Gastrocnemius medialis (tissue), 4 donors: Measurements from ENCODE around the gene PLD2.

Source experiments
- CTCF ChIP-seq, 5 experiments: fragments of 450-650 bp in 3 of 5; fragments of 200-600 bp in 2 of 5; sonication (generic) in 2 of 5; IDR thresholded peaks in 4 of 5; conservative IDR thresholded peaks in 1 of 5; 1 replicate in 4 of 5; 2 replicates in 1 of 5; pipeline ENCODE4 v1.5.1; 2016 to 2019; ENCODE audit warnings: antibody characterized with exemption in 5 of 5, mild to moderate bottlenecking in 3 of 5, moderate library complexity in 3 of 5
- POLR2A ChIP-seq, 2 donors: fragments of 450-650 bp; IDR thresholded peaks; one replicate each; pipeline ENCODE4 v1.6.1; 2017; ENCODE audit warnings: antibody characterized with exemption in 2 of 2, mild to moderate bottlenecking in 2 of 2, moderate library complexity in 2 of 2

GRCh38 chr17:4845118-4845517, 38.2 kb downstream of the PLD2 start:
- TF ChIP-seq POLR2A (IDR thresholded peaks at IDR 0.05) = no peak
- TF ChIP-seq CTCF (IDR thresholded peaks at IDR 0.05 in 4 of 5, conservative IDR thresholded peaks at IDR 0.05 in 1 of 5) = no peak
